ENCODE measurements around the gene RNF169.

RNF169 gene

GRCh38 chr11:74719011-74719410, 29.6 kb upstream of the RNF169 start:
- no peak for DNase-seq (ENCODE audit: low spot score)
- TF ChIP-seq CTCF (IDR thresholded peaks at IDR 0.05; ENCODE audit: extremely low read depth, missing control alignments): no peak

- TF ChIP-seq CTCF (IDR thresholded peaks at IDR 0.05; ENCODE audit: extremely low read depth, missing control alignments): no peak
Observed at GRCh38 chr11:74720596-74721478, 27.8 kb upstream of the RNF169 start.

GRCh38 chr11:74721479-74721835, 27.2 kb upstream of the RNF169 start:
- no peak for DNase-seq (ENCODE audit: low spot score)
- no peak for TF ChIP-seq CTCF (IDR thresholded peaks at IDR 0.05; ENCODE audit: extremely low read depth, missing control alignments)

More at GRCh38 chr11:74720596-74721478, 27.8 kb upstream of the RNF169 start:
- no peak for DNase-seq (ENCODE audit: low spot score)

GRCh38 chr11:74723511-74723910, 25.1 kb upstream of the RNF169 start:
- TF ChIP-seq CTCF (IDR thresholded peaks at IDR 0.05; ENCODE audit: extremely low read depth, missing control alignments): no peak

GRCh38 chr11:74725701-74726100, 22.9 kb upstream of the RNF169 start:
- no peak for TF ChIP-seq CTCF (IDR thresholded peaks at IDR 0.05; ENCODE audit: extremely low read depth, missing control alignments)

More at GRCh38 chr11:74723511-74723910, 25.1 kb upstream of the RNF169 start:
- DNase-seq (ENCODE audit: low spot score): no peak

GRCh38 chr11:74726547-74727182, 22.0 kb upstream of the RNF169 start:
- DNase-seq (ENCODE audit: low spot score): peak; percentile 91
- peak; percentile 77 for TF ChIP-seq CTCF (IDR thresholded peaks at IDR 0.05; ENCODE audit: extremely low read depth, missing control alignments)

More at GRCh38 chr11:74725701-74726100, 22.9 kb upstream of the RNF169 start:
- DNase-seq (ENCODE audit: low spot score): no peak

- no peak for DNase-seq (ENCODE audit: low spot score)
Observed at GRCh38 chr11:74729397-74729796, 19.3 kb upstream of the RNF169 start.

More at GRCh38 chr11:74729397-74729796, 19.3 kb upstream of the RNF169 start:
- no peak for TF ChIP-seq CTCF (IDR thresholded peaks at IDR 0.05; ENCODE audit: extremely low read depth, missing control alignments)
